Measurements from ENCODE around the gene DOP1B.

DNA sequence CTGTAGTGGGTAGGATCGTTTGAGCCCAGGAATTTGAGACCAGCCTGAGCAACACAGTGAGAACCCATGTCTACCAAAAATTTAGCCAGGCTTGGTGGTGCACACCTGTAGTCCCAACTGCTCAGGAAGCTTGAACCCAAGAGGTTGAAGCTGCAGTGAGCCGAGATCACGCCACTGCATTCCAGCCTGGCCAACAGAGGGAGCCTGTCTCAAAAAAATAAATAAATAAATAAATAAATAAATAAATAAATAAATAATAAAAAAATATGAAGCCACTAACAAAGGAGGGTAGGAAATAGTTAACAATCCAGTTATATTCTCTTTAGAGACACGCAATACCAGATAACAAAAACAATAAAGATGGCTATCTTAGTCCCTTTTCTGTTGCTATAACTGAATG is 33.6 kb upstream of the DOP1B start:
- no peak for TF ChIP-seq SP1 (IDR thresholded peaks at IDR 0.05)
- TF ChIP-seq CTBP1 (IDR thresholded peaks at IDR 0.05; ENCODE audit: borderline replicate concordance): no peak
- TF ChIP-seq ELF4 (IDR thresholded peaks at IDR 0.05): no peak
- no peak for TF ChIP-seq FOXA1 (IDR thresholded peaks at IDR 0.05)
- TF ChIP-seq SUZ12 (IDR thresholded peaks at IDR 0.05): no peak
- no peak for TF ChIP-seq ARNT (IDR thresholded peaks at IDR 0.05)
- no peak for TF ChIP-seq HDGF (IDR thresholded peaks at IDR 0.05; ENCODE audit: borderline replicate concordance)
- no peak for TF ChIP-seq ZNF384 (IDR thresholded peaks at IDR 0.05)
- TF ChIP-seq FOXM1 (IDR thresholded peaks at IDR 0.05; ENCODE audit: borderline replicate concordance): no peak
- no peak for TF ChIP-seq NFRKB (IDR thresholded peaks at IDR 0.05)
- no peak for TF ChIP-seq BHLHE40 (IDR thresholded peaks at IDR 0.05; ENCODE audit: borderline replicate concordance)
- no peak for TF ChIP-seq FOXK2 (IDR thresholded peaks at IDR 0.05)
- TF ChIP-seq L3MBTL2 (conservative IDR thresholded peaks at IDR 0.05): no peak

Measured in HEK293T (cell line).